Kidney epithelial cell (primary cell): ENCODE data around the gene PFDN6. TPM values are rescaled to one million over a fixed set of nuclear protein-coding genes. Genes with fewer than 3 reads are reported as not detected.

Experiments
- DNase-seq: peaks from one replicate; pipeline ENCODE4 v3.0.0-alpha.2; 2010; ENCODE audit warnings: low read depth
- H3K27me3 ChIP-seq: 2 replicates; pipeline ENCODE4 v1.6.0; 2011; ENCODE audit warnings: low read length; ENCODE audit not compliant: control insufficient read depth, insufficient read depth
- H3K36me3 ChIP-seq: 2 replicates; pipeline ENCODE4 v1.5.1; 2011; ENCODE audit warnings: low read length; ENCODE audit not compliant: control insufficient read depth, insufficient read depth
- H3K4me3 ChIP-seq: 2 replicates; pipeline ENCODE4 v1.5.1; 2011; ENCODE audit warnings: low read depth, mild to moderate bottlenecking, control low read depth, low read length
- total RNA-seq: library from RNA; depleted of rRNA; stranded (reverse); fragments of >200 nt; gene quantifications from 2 replicates; pipeline ENCODE4 v1.2.3, GENCODE V29; 2015
- TF ChIP-seq, protein P1 (sequence below): IDR thresholded peaks from 2 replicates; pipeline ENCODE4 v1.5.1; 2011; ENCODE audit warnings: mild to moderate bottlenecking, moderate library complexity, low read length, control low read depth, inconsistent platforms; ENCODE audit not compliant: insufficient read depth, poor library complexity, severe bottlenecking

The PFDN6 gene
- total RNA-seq, 1 donor from 2014 or later, result 51.4 TPM

DNA sequence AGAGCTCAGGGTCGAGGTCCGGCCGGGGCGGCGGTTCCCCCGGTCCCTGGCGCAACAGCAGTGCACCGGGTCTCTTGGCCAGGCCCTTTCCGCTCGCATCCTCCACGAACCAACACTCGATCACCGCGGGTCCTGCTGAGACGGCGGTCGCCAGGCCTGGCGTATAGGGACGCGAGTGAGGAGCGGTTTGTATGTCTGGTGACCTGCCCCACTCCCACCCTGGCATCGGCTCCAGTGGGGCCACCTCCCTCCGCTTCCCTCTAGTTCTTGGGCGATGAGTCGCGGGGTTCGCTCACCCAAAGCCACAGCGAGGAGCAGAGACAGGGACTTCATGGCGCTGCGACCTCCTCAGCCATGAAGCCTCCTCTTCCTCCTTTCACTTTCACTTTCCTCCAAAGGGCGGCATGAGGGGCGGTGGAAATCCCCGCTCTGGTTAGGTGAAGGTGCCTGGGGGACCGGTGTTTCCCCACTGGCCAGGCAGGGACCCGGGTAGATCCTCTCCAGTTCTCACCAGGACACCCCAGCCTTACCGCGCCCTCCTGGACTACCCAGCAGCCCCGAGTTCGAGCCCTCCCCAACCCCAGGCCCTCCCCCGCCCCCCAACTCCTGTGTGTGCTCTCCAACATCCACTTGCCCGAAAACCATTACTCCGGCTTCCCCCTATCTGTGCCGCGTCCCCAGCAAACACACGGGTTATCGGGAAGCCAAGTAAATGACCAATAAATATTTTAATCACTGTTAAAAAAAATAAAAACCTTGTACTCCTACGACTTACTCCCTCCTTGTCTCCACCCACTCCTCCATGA is 24.5 kb downstream of the PFDN6 start, which contains the start of gene TAPBP:
TAPBP (minus strand) TSS at position 370 of the 806 bp plus-strand sequence; CDS start at position 333, 37 bp downstream.
- no peak for DNase-seq
- peaks cover 2% of the 10 kb centered on the region for H3K36me3 ChIP-seq
- TF ChIP-seq, protein P1, sequence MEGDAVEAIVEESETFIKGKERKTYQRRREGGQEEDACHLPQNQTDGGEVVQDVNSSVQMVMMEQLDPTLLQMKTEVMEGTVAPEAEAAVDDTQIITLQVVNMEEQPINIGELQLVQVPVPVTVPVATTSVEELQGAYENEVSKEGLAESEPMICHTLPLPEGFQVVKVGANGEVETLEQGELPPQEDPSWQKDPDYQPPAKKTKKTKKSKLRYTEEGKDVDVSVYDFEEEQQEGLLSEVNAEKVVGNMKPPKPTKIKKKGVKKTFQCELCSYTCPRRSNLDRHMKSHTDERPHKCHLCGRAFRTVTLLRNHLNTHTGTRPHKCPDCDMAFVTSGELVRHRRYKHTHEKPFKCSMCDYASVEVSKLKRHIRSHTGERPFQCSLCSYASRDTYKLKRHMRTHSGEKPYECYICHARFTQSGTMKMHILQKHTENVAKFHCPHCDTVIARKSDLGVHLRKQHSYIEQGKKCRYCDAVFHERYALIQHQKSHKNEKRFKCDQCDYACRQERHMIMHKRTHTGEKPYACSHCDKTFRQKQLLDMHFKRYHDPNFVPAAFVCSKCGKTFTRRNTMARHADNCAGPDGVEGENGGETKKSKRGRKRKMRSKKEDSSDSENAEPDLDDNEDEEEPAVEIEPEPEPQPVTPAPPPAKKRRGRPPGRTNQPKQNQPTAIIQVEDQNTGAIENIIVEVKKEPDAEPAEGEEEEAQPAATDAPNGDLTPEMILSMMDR, result no peak
- H3K4me3 ChIP-seq, result peak within 1 kb of the TSS; percentile 97
- H3K27me3 ChIP-seq, result no peaks in the 10 kb centered on the region

DNA sequence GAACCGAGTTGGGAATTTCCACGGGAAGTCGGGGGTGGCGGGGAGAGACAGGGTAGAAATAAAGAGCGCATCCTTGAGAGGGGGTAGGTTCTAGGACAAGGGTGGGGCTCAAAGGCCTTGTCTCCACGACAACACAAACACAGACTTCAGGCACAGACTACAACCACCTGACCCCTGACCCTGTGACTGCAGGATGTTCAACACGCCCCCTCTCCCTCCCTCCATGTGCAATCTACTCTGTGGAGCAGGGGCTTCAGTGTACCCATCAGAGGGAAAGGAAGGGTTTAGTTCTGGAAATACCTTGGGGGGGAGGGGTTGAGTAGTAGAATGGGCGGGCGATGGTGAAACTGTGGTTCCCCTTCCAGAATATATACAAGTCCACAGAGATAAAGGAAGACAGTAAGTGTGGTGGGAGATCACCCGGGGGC is 25.1 kb downstream of the PFDN6 start:
- TF ChIP-seq, protein P1, result no peak
- Histone ChIP-seq H3K36me3 (peaks cover 4% of the 10 kb centered on the region), H3K27me3 (no peaks in the 10 kb centered on the region), H3K4me3 (peak overlapping the region; percentile 97)
- no peak for DNase-seq

DNA sequence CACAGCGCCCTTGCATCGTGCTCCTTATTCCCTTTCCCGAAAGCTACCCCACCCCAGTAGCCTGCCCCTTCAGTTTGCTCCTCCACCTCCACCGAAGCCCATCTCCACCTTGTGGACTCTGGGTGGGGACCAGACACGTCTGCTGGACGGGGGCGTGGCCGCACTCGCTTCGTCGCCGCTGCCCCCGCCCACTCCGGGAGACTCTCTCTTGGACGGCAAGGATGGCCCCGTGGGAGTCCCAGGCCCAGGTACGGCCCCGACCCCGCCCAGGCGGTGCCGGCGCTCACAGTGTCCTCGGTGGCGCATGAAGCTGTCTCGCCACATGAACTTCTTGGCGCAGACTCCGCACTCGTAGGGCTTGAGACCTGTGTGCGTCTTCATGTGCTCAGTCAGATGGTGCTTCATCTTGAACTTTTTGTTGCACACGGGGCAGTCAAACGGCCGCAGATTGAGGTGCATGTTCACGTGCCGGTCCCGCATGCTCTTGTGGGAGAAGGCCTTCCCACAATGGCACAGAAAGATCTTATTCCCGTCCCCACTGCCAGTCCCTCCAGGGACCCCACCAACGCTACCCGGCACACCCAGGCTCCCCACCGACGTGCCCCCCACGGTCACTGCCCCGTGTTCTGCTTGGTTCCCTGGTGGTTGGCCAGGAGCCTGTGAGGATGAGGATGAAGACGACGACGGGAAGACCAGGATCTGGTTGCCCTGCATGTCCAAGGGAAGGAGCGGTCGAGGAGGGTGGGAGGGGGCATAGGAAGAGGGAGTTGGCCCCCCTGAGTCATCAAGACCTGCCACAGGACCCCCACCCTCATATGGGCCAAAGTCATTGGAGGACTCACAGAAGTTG is 25.8 kb downstream of the PFDN6 start:
- Histone ChIP-seq H3K36me3 (peaks cover 7% of the 10 kb centered on the region), H3K4me3 (no peak overlapping the region), H3K27me3 (no peaks in the 10 kb centered on the region)
- TF ChIP-seq, protein P1, result no peak
- DNase-seq, result no peak

DNA sequence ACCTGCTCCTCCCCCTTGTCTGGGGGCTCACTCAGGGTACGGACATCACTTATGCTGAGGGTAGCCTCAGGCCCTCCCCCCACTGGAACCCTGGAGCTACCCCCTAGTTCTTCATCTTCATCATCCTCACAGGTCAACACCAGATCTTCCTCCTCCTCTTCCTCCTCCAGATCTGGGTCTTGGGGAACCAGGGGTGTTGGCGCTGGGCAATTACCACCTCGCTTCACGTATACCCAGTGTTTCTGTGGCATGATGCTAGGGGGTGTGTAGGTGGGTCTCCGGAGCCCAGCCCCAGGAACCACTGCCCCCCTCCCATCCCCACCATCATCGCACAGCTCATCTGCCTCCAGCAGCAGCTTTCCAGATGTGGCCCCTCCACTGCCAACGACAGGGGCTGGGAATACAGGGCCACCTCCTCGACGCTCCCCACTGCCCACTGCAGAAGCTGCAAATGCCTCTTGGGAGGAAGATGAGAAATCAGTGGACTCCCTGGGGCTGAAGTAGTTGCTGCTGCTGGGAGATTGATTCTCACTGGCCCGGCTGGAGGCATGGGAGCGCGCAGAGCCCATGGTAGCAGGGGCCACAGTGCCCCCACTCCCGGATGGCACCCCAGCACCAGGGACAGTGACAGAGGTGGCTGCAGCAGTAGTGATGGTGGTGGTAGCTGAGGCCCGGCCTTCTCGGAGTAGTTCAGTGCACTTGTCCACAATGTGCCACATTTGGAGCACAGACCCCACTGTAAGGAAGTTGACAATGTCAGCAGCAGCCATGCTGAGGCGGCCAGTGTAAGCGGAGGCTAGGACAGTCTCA is 26.6 kb downstream of the PFDN6 start:
- H3K4me3 ChIP-seq, result no peak overlapping the region
- H3K27me3 ChIP-seq, result no peaks in the 10 kb centered on the region
- TF ChIP-seq, protein P1, result no peak
- DNase-seq, result no peak
- peaks cover 8% of the 10 kb centered on the region for H3K36me3 ChIP-seq

DNA sequence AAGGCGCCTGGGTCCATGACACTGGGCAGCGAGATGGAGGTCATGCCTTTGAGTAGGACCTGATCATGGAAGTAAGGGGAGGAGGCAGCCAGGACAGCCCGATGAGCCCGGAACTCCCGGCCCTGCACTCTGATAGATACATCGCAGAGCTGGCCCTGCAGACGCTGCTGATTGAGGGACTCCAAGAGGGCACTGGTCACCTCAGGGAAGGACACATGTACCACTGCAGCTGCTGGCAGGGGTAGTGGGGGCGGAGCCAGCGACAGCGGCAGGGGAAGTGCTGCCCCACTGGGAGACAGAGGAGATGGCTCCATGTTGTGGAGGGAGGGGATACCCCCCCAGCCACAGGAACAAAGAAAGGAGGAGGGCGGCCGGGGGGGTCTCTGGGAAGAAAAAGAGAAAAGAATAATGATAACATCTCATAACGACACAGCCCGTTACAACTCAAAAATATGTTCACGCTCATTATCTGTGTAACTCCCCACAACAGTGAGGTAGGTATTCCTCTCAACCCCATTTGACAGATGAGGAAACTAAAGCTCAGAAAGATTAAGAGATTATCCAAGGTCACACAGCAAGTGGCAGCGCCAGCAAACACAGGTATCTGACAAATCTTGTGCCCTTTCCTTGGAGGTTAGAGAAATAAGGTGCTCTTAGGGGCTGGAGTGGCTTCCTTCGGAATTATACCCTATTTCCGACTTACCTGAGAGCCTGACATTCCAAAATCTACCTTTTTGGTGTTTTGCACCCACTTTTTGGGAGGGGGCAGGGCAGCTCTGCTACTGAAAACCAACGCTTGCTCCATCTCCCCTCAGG is 27.4 kb downstream of the PFDN6 start:
- no peak for DNase-seq
- TF ChIP-seq, protein P1, result no peak
- H3K27me3 ChIP-seq, result no peaks in the 10 kb centered on the region
- peaks cover 8% of the 10 kb centered on the region for H3K36me3 ChIP-seq
- H3K4me3 ChIP-seq, result peak overlapping the region; percentile 55
